ENCODE measurements around the gene CD82. TPM values are rescaled to one million over a fixed set of nuclear protein-coding genes. Genes with fewer than 3 reads are reported as not detected.
A peak's percentile ranks its signal among the peaks of the same experiment; 100 is the strongest.

CD82 gene
- total and polyA plus RNA-seq, 2 of the 13 experiments (the other 11 are each of a cell fraction or from before 2014, with no cell fraction given) = 0.05 TPM; not detected in 1

- no peak for TF ChIP-seq MZF1 (CRISPR knock-in tag; IDR thresholded peaks at IDR 0.05; ENCODE audit: borderline replicate concordance)
- TF ChIP-seq ZFX (CRISPR knock-in tag; IDR thresholded peaks at IDR 0.05; ENCODE audit: low read depth) = no peak; the same call in 1 of the 2 replicates
- TF ChIP-seq, protein P1, sequence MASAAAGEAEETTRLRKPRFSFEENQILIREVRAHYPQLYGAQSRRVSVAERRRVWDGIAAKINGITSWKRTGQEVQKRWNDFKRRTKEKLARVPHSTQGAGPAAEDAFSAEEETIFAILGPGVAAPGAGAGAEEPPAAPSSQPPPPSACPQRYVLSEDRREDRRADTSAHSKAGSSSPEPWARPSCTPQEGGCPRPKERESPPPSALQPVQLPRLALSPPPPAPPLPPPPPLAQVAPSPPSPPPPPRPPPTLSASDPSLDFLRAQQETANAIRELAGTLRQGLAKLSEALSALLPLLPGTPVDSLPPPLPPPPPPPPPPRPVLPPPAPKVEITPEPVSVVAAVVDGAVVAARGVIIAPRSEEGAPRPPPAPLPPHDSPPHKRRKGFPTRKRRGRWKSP (CRISPR knock-in tag; IDR thresholded peaks at IDR 0.05) = no peak
- no peak for TF ChIP-seq ZFP41 (CRISPR knock-in tag; IDR thresholded peaks at IDR 0.05; ENCODE audit: borderline replicate concordance)
- TF ChIP-seq SUZ12 (IDR thresholded peaks at IDR 0.05; ENCODE audit: low read depth, low read length) = no peak
- no peak for TF ChIP-seq ZNF414 (CRISPR knock-in tag; IDR thresholded peaks at IDR 0.05)
- no peak for TF ChIP-seq TBX3 (IDR thresholded peaks at IDR 0.05; ENCODE audit: borderline replicate concordance)
- 0 out of 2 replicates have a peak, but pooled peaks have one; percentile 34 for TF ChIP-seq ZBED4 (CRISPR knock-in tag; IDR thresholded peaks at IDR 0.05; ENCODE audit: borderline replicate concordance)
- no peak for TF ChIP-seq ZNF3 (CRISPR knock-in tag; IDR thresholded peaks at IDR 0.05)
- TF ChIP-seq, protein P2, sequence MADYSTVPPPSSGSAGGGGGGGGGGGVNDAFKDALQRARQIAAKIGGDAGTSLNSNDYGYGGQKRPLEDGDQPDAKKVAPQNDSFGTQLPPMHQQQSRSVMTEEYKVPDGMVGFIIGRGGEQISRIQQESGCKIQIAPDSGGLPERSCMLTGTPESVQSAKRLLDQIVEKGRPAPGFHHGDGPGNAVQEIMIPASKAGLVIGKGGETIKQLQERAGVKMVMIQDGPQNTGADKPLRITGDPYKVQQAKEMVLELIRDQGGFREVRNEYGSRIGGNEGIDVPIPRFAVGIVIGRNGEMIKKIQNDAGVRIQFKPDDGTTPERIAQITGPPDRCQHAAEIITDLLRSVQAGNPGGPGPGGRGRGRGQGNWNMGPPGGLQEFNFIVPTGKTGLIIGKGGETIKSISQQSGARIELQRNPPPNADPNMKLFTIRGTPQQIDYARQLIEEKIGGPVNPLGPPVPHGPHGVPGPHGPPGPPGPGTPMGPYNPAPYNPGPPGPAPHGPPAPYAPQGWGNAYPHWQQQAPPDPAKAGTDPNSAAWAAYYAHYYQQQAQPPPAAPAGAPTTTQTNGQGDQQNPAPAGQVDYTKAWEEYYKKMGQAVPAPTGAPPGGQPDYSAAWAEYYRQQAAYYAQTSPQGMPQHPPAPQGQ (CRISPR knock-in tag; IDR thresholded peaks at IDR 0.05; ENCODE audit: borderline replicate concordance) = no peak
- peak; percentile 91 for TF ChIP-seq ZNF777 (CRISPR knock-in tag; IDR thresholded peaks at IDR 0.05)
- no peak for TF ChIP-seq TFDP1 (CRISPR knock-in tag; IDR thresholded peaks at IDR 0.05; ENCODE audit: borderline replicate concordance)
- no peak for TF ChIP-seq CAMTA2 (CRISPR knock-in tag; IDR thresholded peaks at IDR 0.05; ENCODE audit: borderline replicate concordance)
- TF ChIP-seq CCDC6 (CRISPR knock-in tag; IDR thresholded peaks at IDR 0.05) = no peak
- TF ChIP-seq, protein P3, sequence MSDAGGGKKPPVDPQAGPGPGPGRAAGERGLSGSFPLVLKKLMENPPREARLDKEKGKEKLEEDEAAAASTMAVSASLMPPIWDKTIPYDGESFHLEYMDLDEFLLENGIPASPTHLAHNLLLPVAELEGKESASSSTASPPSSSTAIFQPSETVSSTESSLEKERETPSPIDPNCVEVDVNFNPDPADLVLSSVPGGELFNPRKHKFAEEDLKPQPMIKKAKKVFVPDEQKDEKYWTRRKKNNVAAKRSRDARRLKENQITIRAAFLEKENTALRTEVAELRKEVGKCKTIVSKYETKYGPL (CRISPR knock-in tag; IDR thresholded peaks at IDR 0.05) = no peak
Observed at GRCh38 chr11:44538375-44539054, 26.9 kb upstream of the CD82 start (continued).
